B cell (primary cell): ENCODE measurements around the gene ZNF749. TPM values are rescaled to one million over a fixed set of nuclear protein-coding genes. Genes with fewer than 3 reads are reported as not detected.

Source experiments
- ATAC-seq: fragments of 200-7000 bp; cut with Tn5 transposase; one replicate; pipeline ENCODE4 v1.10.0; 2021; ENCODE audit warnings: low read depth, mild to moderate bottlenecking, moderate number of reproducible peaks, moderate library complexity
- CTCF ChIA-PET: fragments of 350-600 bp; sonication (Branson Sonifier 250); formaldehyde crosslinking; loops from one replicate; lab custom pipeline; 2021; ENCODE audit warnings: antibody characterized with exemption, inconsistent platforms; lab: Charles Lee
- POLR2A ChIA-PET: fragments of 350-600 bp; sonication (Branson Sonifier 250); formaldehyde crosslinking; loops from one replicate; lab custom pipeline; 2021; ENCODE audit warnings: antibody characterized with exemption; lab: Charles Lee
- DNase-seq: peaks from one replicate; pipeline ENCODE4 v3.0.0; 2013
- H2AFZ ChIP-seq: 2 replicates; pipeline ENCODE4 v1.6.1; 2012; ENCODE audit warnings: mild to moderate bottlenecking, low read depth, low read length; ENCODE audit not compliant: insufficient read depth, poor library complexity, severe bottlenecking
- H3K27ac ChIP-seq, 2 donors: 1 replicate in 1 of 2; 2 replicates in 1 of 2; pipeline ENCODE4 v1.5.1; 2012 to 2013; ENCODE audit warnings: low read length in 2 of 2, mild to moderate bottlenecking in 2 of 2, moderate library complexity in 1 of 2
- H3K27me3 ChIP-seq, 4 experiments: fragments of 200-600 bp in 1 of 4; sonication (generic) in 1 of 4; replicated peaks in 1 of 4; 1 replicate in 2 of 4; 2 replicates in 2 of 4; pipeline versions ENCODE4 v1.6.1 to v1.7.0; 2013 to 2016; ENCODE audit warnings: low read length in 3 of 4, mild to moderate bottlenecking in 2 of 4, mixed read lengths in 1 of 4, moderate library complexity in 1 of 4; ENCODE audit not compliant: insufficient read depth in 4 of 4, control insufficient read depth in 3 of 4; ENCODE audit errors: control extremely low read depth in 1 of 4
- H3K36me3 ChIP-seq, 2 experiments: replicated peaks in 1 of 2; 1 replicate in 1 of 2; 2 replicates in 1 of 2; pipeline versions ENCODE4 v1.6.1 to v1.7.1; 2013; ENCODE audit warnings: low read length in 1 of 2; ENCODE audit not compliant: insufficient read depth in 2 of 2, control insufficient read depth in 1 of 2; ENCODE audit errors: control extremely low read depth in 1 of 2, extremely low read depth in 1 of 2
- H3K4me1 ChIP-seq, 2 donors: fragments of 200-600 bp in 1 of 2; sonication (generic) in 1 of 2; 1 replicate in 1 of 2; 2 replicates in 1 of 2; pipeline versions ENCODE4 v1.5.1 to v1.6.1; 2013 to 2017; ENCODE audit warnings: low read length in 2 of 2; ENCODE audit not compliant: control insufficient read depth in 2 of 2, insufficient read depth in 2 of 2
- H3K4me2 ChIP-seq: replicated peaks from 2 replicates; pipeline ENCODE3; 2012; ENCODE audit warnings: mild to moderate bottlenecking, low read depth, low read length; ENCODE audit not compliant: poor library complexity, severe bottlenecking
- H3K4me3 ChIP-seq, 5 experiments: fragments of 200-600 bp in 1 of 5; sonication (generic) in 1 of 5; 1 replicate in 3 of 5; 2 replicates in 2 of 5; pipeline versions ENCODE4 v1.5.1 to v1.7.0; 2011 to 2016; ENCODE audit warnings: low read length in 4 of 5, mild to moderate bottlenecking in 4 of 5, low read depth in 2 of 5, control low read depth in 1 of 5, moderate library complexity in 1 of 5; ENCODE audit not compliant: insufficient read depth in 1 of 5; ENCODE audit errors: control extremely low read depth in 1 of 5, extremely low read depth in 1 of 5
- H3K79me2 ChIP-seq: fragments of 200-600 bp; sonication (generic); one replicate; pipeline ENCODE4 v1.6.0; 2016; ENCODE audit warnings: low read length; ENCODE audit not compliant: control insufficient read depth, insufficient read depth
- H3K9ac ChIP-seq: fragments of 200-600 bp; sonication (generic); 2 replicates; pipeline ENCODE4 v1.6.1; 2017; ENCODE audit warnings: mild to moderate bottlenecking, low read length, moderate library complexity
- H3K9me3 ChIP-seq, 3 donors: one replicate each; pipeline versions ENCODE4 v1.6.1 to v1.7.1; 2013; ENCODE audit warnings: low read length in 2 of 3; ENCODE audit not compliant: control insufficient read depth in 2 of 3, insufficient read depth in 1 of 3; ENCODE audit errors: control extremely low read depth in 1 of 3
- H4K20me1 ChIP-seq: 2 replicates; pipeline ENCODE4 v1.6.0; 2012; ENCODE audit warnings: mild to moderate bottlenecking, low read length; ENCODE audit not compliant: insufficient read depth, control insufficient read depth, poor library complexity, severe bottlenecking
- H3K27ac Mint-ChIP-seq: one replicate; pipeline ENCODE4 v1.8.0; 2021; ENCODE audit warnings: mixed read lengths
- H3K27me3 Mint-ChIP-seq: one replicate; pipeline ENCODE4 v1.8.0; 2021; ENCODE audit warnings: mixed read lengths
- H3K4me1 Mint-ChIP-seq: one replicate; pipeline ENCODE4 v1.8.0; 2021; ENCODE audit warnings: mixed read lengths
- H3K4me3 Mint-ChIP-seq: one replicate; pipeline ENCODE4 v1.8.0; 2021; ENCODE audit warnings: mixed read lengths
- H3K9me3 Mint-ChIP-seq: one replicate; pipeline ENCODE4 v1.8.0; 2022; ENCODE audit warnings: mixed read lengths; ENCODE audit not compliant: insufficient read depth
- EZH2 ChIP-seq: IDR thresholded peaks from 2 replicates; pipeline ENCODE4 v1.6.1; 2012; ENCODE audit warnings: borderline replicate concordance, low read depth, mild to moderate bottlenecking, moderate library complexity, low read length; ENCODE audit not compliant: insufficient read depth, poor library complexity, severe bottlenecking
- WGBS: methylation state at CpG from one replicate; pipeline ENCODE4 v1.1.5; 2013; ENCODE audit warnings: missing lambda C conversion rate; ENCODE audit not compliant: insufficient coverage; 5-methylcytosine and 5-hydroxymethylcytosine counted together
- intact Hi-C: fragments of 100-400 bp; cut with micrococcal nuclease; formaldehyde crosslinking; loops from one replicate; pipeline ENCODE4 v1.10.0; 2022
- polyA plus RNA-seq: library from polyadenylated mRNA; depleted of rRNA; stranded (reverse); fragments of >200 nt; gene quantifications from 2 replicates; pipeline ENCODE4 v1.2.3, GENCODE V29; 2012
- total RNA-seq, 2 donors: library from RNA; stranded (reverse); fragments of 120-200 nt in 1 of 2; gene quantifications; 1 replicate in 1 of 2; 2 replicates in 1 of 2; pipeline versions ENCODE4 v1.2.3 to v1.2.4, GENCODE V29; 2013 to 2022
- TF ChIP-seq, protein P1 (sequence below): fragments of 200-600 bp; IDR thresholded peaks from one replicate; pipeline ENCODE4 v1.8.0; 2022; ENCODE audit warnings: antibody characterized with exemption, mild to moderate bottlenecking

The ZNF749 gene
- total and polyA plus RNA-seq, 2 donors (not counting 1 experiment from before 2014, with no cell fraction given) = 9.3 to 20.1 TPM

DNA sequence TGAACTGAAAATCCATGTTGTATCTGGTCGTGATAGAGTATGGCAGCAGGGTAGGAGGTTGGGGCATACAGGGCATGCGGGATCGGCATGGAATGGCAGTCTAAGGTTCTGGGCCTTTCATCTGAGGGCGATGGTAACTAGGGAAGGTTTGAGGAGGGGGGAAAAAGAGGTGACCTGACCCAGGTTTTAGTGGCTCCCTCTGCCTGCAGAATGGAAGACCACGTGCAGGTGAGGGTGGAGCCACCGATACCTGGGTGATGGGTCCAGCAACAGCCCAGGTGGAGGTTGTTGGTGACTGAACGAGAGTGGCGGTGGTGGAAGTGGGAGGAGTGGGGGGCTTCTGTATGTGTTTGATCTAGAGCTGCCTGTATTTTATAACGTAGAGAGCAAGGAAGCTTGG is 3.8 kb downstream of the ZNF749 start:
- Mint-ChIP-seq H3K27me3 (no peaks in the 10 kb centered on the region), H3K4me1 (peaks cover 35% of the 10 kb centered on the region), H3K9me3 (peaks cover under 1% of the 10 kb centered on the region), H3K4me3 (no peak overlapping the region), H3K27ac (no peak overlapping the region)
- POLR2A ChIA-PET = no interaction called here
- H3K27me3 ChIP-seq = no peaks in the 10 kb centered on the region
- CTCF ChIA-PET = interaction anchor here (1.2 kb wide), 1 partner anchor 16 kb away, joined by 3 read pairs; no protein-coding TSS in a partner anchor
- no peak overlapping the region for H3K27ac ChIP-seq
- H3K79me2 ChIP-seq = peaks cover 74% of the 10 kb centered on the region
- no peak overlapping the region for H3K9ac ChIP-seq
- 97% methylated on average over 8 of the region's 9 CpGs for WGBS
- H4K20me1 ChIP-seq = no peaks in the 10 kb centered on the region
- no peak for ATAC-seq
- H3K9me3 ChIP-seq = peaks cover 0 to 24% (median 6%) of the 10 kb centered on the region in 3 donors
- H3K4me2 ChIP-seq = no peak overlapping the region
- TF ChIP-seq, protein P1, sequence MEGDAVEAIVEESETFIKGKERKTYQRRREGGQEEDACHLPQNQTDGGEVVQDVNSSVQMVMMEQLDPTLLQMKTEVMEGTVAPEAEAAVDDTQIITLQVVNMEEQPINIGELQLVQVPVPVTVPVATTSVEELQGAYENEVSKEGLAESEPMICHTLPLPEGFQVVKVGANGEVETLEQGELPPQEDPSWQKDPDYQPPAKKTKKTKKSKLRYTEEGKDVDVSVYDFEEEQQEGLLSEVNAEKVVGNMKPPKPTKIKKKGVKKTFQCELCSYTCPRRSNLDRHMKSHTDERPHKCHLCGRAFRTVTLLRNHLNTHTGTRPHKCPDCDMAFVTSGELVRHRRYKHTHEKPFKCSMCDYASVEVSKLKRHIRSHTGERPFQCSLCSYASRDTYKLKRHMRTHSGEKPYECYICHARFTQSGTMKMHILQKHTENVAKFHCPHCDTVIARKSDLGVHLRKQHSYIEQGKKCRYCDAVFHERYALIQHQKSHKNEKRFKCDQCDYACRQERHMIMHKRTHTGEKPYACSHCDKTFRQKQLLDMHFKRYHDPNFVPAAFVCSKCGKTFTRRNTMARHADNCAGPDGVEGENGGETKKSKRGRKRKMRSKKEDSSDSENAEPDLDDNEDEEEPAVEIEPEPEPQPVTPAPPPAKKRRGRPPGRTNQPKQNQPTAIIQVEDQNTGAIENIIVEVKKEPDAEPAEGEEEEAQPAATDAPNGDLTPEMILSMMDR = no peak
- no peak for TF ChIP-seq EZH2
- no peak overlapping the region for H2AFZ ChIP-seq
- DNase-seq = no peak
- intact Hi-C loops = loop anchor here (5.0 to 10.0 kb wide), 2 partner anchors 376 to 1047 kb away; partner anchors contain the start of genes ZNF552 and ZNF582
- H3K4me1 ChIP-seq = peaks cover 17 to 21% of the 10 kb centered on the region in 2 donors
- H3K4me3 ChIP-seq = no peak overlapping the region
- H3K36me3 ChIP-seq = peaks cover 5 to 17% of the 10 kb centered on the region in 2 experiments

DNA sequence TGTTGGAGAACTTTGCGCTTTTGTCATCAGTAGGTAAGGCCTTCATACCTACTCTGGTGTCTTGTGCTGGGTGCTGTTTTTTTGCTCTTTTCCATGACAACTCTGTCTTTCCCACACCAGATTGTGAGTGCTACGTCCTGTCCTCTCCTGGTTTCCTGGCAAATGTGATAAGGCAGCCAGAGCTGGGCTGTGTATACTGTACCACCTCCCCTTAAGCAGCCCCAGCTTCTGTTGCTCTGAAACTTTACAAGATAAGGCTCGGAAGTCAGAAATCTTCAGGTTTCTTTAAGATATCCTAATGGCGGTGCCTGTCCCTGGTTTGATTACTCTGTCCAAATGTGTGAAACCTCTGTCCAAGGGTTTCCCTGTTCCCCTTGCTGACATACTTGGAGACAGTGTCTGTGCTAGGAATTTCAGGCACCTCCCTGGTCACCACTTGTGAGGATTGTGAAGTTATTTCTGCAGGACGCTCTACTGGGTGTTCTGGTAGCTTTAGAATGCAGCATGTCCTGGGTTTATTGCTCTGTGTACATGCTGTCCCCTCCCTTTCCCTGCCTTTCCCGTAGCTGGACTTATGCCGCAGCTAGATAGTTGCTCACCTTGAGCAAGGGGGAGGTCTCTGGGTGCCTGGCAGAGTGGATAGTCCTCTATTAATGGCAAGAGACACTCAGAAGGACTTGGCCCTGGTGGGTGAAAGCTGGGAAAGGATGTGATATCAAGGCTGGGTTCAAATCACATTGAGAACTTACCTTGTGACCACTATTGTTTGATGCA is 7.0 kb downstream of the ZNF749 start:
- H3K9me3 Mint-ChIP-seq = peaks cover 7% of the 10 kb centered on the region
- peaks cover 11% of the 10 kb centered on the region for H3K4me1 Mint-ChIP-seq
- ChIA-PET CTCF (interaction anchor here (1.2 kb wide), 1 partner anchor 8 kb away, joined by 4 read pairs; no protein-coding TSS in a partner anchor), POLR2A (no interaction called here)
- no peaks in the 10 kb centered on the region for H3K27me3 Mint-ChIP-seq
- intact Hi-C loops = no loop called here
- Histone ChIP-seq H3K9me3 (peaks cover 0 to 35% (median 22%) of the 10 kb centered on the region in 3 donors), H3K4me1 (peaks cover 0 to 4% of the 10 kb centered on the region in 2 donors), H4K20me1 (no peaks in the 10 kb centered on the region), H3K79me2 (peaks cover 54% of the 10 kb centered on the region), H2AFZ (no peak overlapping the region), H3K36me3 (peaks cover 6 to 30% of the 10 kb centered on the region in 2 experiments), H3K9ac (no peak overlapping the region), H3K4me2 (no peak overlapping the region), H3K27me3 (no peaks in the 10 kb centered on the region), H3K4me3 (no peak overlapping the region), H3K27ac (no peak overlapping the region)
- DNase-seq = no peak
- no peak overlapping the region for H3K4me3 Mint-ChIP-seq
- no peak for TF ChIP-seq EZH2
- TF ChIP-seq, protein P1 = no peak
- no peak overlapping the region for H3K27ac Mint-ChIP-seq
- WGBS = 100% methylated on average over 5 of the region's 7 CpGs
- no peak for ATAC-seq
